Umbilical cord (tissue), 2 donors: ENCODE data around the gene CLCA1. TPM values are rescaled to one million over a fixed set of nuclear protein-coding genes. Genes with fewer than 3 reads are reported as not detected.

Experiments
- DNase-seq: peaks from one replicate; pipeline ENCODE4 v3.0.0-alpha.2; 2015; ENCODE audit warnings: low spot score
- total RNA-seq: library from RNA; depleted of rRNA; stranded (reverse); fragments of >200 nt; gene quantifications from one replicate; pipeline ENCODE4 v1.2.3, GENCODE V29; 2014; ENCODE audit warnings: low replicate concordance; ENCODE audit not compliant: insufficient read depth

CLCA1 gene
- total RNA-seq, 1 donor from 2014 or later: 0.72 TPM

GRCh38 chr1:86546787-86547221 is 78.1 kb downstream of the CLCA1 start, which contains the start of gene CLCA4:
Gene CLCA4 (plus strand): TSS chr1:86547078. CDS start chr1:86547120, 42 bp downstream.
- no peak for DNase-seq

DNA sequence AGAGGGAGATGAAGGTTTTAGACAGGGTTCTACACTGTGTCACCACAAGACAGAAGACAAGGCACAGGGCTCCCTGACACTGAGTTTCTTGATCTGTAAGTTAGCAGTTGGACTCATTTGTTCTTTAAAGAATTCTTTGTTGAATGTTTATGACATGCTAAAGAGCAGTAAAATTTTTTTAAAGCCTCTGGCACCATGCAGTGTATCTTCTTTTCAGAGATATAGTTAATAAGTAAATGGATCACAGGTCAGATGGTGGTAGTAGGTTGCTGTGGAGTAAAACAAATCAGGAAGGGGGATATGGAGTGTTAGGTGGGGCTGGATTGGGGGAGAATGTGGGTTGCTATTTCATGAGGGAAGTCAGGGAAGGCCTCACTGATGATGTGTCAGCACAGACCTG is 80.1 kb downstream of the CLCA1 start:
- DNase-seq: no peak

Other genes with a start within 250 kb of the CLCA1 start
- gene ODF2L, start 72.6 kb upstream of the CLCA1 start, total RNA-seq: 40.9 TPM
- gene CLCA2, start 44.8 kb upstream of the CLCA1 start, total RNA-seq: 11.3 TPM
- gene CLCA4, start 78.2 kb downstream of the CLCA1 start, total RNA-seq: 2.9 TPM
- 56.1 TPM for gene SH3GLB1, start 235.6 kb downstream of the CLCA1 start, total RNA-seq